ENCODE results near the gene C22orf31. TPM values are rescaled to one million over a fixed set of nuclear protein-coding genes. Genes with fewer than 3 reads are reported as not detected.

C22orf31 gene
- polyA plus RNA-seq, 1 experiment, result not detected

DNA sequence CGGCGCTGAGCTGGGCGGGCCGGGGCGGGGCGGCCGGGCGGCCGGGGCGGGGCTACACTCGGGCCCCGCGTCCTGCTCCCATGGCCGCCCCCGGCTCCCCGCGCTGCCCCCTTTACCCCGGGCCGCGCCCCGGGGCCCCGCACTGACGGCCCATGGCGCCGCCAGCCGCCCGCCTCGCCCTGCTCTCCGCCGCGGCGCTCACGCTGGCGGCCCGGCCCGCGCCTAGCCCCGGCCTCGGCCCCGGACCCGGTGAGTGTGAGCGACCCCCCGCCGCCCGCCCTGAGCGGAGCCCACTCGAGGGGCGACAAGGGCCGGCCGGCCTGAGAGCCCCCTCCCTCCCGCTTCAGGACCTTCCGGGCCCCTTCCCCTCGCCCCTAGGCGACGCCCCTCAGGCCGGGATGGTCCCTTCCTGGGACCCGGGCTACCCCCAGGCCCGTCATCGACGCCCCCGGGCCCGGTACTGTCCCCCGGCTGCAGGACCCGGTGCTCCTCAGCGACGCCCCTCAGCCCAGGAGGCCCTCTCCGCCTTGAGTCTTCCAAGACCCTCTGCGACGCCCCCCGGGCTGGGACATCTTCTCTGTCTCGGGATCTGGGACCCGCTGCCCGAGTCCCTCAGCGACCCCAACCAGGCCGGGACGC lies 11.5 kb upstream of the C22orf31 start, which contains the start of gene KREMEN1:
KREMEN1 (plus strand) TSS at position 57 of the 639 bp plus-strand sequence; CDS start at position 153, 96 bp downstream.
- DNase-seq (ENCODE audit: low read depth), result no peak
- TF ChIP-seq, protein P1, sequence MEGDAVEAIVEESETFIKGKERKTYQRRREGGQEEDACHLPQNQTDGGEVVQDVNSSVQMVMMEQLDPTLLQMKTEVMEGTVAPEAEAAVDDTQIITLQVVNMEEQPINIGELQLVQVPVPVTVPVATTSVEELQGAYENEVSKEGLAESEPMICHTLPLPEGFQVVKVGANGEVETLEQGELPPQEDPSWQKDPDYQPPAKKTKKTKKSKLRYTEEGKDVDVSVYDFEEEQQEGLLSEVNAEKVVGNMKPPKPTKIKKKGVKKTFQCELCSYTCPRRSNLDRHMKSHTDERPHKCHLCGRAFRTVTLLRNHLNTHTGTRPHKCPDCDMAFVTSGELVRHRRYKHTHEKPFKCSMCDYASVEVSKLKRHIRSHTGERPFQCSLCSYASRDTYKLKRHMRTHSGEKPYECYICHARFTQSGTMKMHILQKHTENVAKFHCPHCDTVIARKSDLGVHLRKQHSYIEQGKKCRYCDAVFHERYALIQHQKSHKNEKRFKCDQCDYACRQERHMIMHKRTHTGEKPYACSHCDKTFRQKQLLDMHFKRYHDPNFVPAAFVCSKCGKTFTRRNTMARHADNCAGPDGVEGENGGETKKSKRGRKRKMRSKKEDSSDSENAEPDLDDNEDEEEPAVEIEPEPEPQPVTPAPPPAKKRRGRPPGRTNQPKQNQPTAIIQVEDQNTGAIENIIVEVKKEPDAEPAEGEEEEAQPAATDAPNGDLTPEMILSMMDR (IDR thresholded peaks at IDR 0.05; ENCODE audit: insufficient read depth, low read depth, low read length), result no peak
- POLR2A ChIA-PET, result no interaction called here
- H3K27me3 ChIP-seq (ENCODE audit: control insufficient read depth, insufficient read depth, low read length), result peaks cover 12% of the 10 kb centered on the region
- CTCF ChIA-PET, result interaction anchor here (1.0 kb wide), 1 partner anchor 32 kb away, joined by 3 read pairs; no protein-coding TSS in a partner anchor
- no peaks in the 10 kb centered on the region for H3K36me3 ChIP-seq (ENCODE audit: control insufficient read depth, insufficient read depth, low read length)
- H3K4me3 ChIP-seq (ENCODE audit: low read depth, low read length), result peak within 1 kb of the TSS; percentile 58

DNA sequence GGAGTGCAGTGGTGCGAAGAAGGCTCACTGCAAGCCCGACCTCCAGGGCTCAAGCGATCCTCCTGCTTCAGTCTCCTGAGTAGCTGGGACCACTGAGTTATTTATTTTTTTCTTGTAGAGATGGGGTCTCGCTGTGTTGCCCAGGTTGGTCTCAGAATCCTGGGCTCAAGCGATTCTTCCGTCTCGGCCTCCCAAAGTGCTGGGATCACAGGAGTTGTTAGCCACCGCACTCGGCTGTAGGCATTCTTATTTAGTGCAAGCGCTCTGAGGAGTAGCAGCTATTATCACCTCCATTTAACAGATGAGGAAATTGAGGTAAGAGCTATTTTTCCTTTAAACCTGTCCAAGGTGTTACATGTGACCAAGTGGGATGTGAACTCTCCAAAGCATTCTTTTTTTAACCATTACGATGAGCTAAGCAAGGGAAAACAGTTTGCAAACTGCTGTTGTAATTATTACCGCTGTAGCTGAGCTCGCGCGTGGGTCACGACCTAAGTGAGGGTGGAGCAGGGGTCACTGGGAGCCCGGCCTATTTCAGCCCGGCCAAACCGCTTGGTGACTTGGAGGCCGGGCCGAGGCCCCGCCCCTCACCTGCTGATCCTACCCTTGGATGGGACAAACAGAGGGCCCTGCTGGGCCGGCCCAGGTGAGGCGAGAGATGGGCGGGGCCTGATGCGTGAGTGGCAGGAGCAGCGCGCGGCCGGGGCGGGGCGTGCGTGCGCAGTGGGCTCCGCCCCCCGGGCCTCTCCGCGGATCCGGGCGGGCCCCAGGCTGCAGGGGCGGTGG lies 10.8 kb upstream of the C22orf31 start:
- Histone ChIP-seq H3K4me3 (ENCODE audit: low read depth, low read length) (peak overlapping the region; percentile 36), H3K27me3 (ENCODE audit: control insufficient read depth, insufficient read depth, low read length) (peaks cover 13% of the 10 kb centered on the region), H3K36me3 (ENCODE audit: control insufficient read depth, insufficient read depth, low read length) (no peaks in the 10 kb centered on the region)
- DNase-seq (ENCODE audit: low read depth), result no peak
- ChIA-PET POLR2A (no interaction called here), CTCF (interaction anchor here (1.0 kb wide), 1 partner anchor 32 kb away, joined by 3 read pairs; no protein-coding TSS in a partner anchor)
- TF ChIP-seq, protein P1 (IDR thresholded peaks at IDR 0.05; ENCODE audit: insufficient read depth, low read depth, low read length), result no peak

DNA sequence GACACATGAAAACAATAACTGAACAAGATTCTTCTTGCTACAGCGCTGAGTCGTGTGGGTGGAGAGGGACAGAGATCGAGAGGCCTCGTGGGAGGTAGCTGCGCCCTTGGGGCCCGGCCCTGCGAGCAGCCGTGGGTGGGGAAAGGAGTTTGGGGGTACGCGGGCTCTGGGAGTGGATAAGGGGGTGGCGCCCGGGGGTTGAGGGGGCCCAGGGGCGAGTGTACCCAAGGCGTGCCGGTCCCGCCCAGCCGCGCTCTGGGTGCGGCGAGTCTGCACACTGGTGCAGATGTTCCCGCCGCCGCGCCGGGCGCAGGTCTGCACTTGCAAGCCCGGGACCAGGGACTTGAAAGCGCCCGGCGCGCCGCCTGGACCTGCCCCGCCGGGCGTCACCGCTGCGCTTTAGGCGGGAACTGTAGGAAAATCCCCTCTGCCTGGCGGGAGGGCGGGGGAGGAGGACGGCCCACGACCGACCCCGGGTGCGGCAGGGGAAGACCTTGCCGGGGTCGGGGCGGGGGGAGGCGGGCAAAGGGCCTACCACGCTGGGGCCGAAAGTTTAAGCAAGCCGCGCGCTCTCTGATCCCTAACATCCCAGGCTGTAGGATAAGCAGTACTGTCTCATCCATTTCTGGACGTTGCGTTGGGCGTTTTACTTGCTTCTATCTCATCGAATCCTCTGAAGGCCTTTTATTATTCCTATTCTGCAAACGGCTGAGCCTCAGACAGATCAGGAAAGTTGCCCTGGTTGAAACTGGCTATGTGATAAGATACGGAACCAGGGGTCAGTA lies 9.8 kb upstream of the C22orf31 start:
- TF ChIP-seq, protein P1 (IDR thresholded peaks at IDR 0.05; ENCODE audit: insufficient read depth, low read depth, low read length), result no peak
- H3K27me3 ChIP-seq (ENCODE audit: control insufficient read depth, insufficient read depth, low read length), result peaks cover 13% of the 10 kb centered on the region
- no peak for DNase-seq (ENCODE audit: low read depth)
- no peaks in the 10 kb centered on the region for H3K36me3 ChIP-seq (ENCODE audit: control insufficient read depth, insufficient read depth, low read length)
- ChIA-PET POLR2A (no interaction called here), CTCF (no interaction called here)
- H3K4me3 ChIP-seq (ENCODE audit: low read depth, low read length), result peak overlapping the region; percentile 18

DNA sequence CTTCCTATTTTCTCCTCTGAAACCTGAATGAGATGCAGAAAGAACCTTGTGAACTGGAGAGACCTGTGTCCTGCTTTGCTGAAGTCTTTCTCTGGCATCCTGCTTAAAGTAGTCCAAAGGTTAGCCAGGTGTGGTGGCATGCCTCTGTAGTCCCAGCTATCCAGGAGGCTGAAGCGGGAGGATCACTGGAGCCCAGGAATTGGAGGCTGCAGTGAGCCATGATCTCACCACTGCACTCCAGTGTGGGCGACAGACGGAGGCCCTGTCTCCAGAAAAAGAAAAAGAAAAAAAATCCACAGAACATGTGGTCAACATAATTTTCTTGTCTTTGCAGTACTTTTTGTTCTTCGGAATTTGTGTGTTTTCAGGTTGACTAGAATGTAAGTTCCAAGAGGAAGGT lies 8.9 kb upstream of the C22orf31 start:
- TF ChIP-seq, protein P1 (IDR thresholded peaks at IDR 0.05; ENCODE audit: insufficient read depth, low read depth, low read length), result no peak
- DNase-seq (ENCODE audit: low read depth), result no peak
- no peak overlapping the region for H3K4me3 ChIP-seq (ENCODE audit: low read depth, low read length)
- no peaks in the 10 kb centered on the region for H3K36me3 ChIP-seq (ENCODE audit: control insufficient read depth, insufficient read depth, low read length)
- peaks cover 13% of the 10 kb centered on the region for H3K27me3 ChIP-seq (ENCODE audit: control insufficient read depth, insufficient read depth, low read length)
- CTCF ChIA-PET, result interaction anchor here (1.0 to 1.8 kb wide), 2 partner anchors 84 to 215 kb away, joined by 3 to 4 read pairs; no protein-coding TSS in a partner anchor
- POLR2A ChIA-PET, result no interaction called here
